ENCODE data around the gene AQP1. TPM values are rescaled to one million over a fixed set of nuclear protein-coding genes. Genes with fewer than 3 reads are reported as not detected.

AQP1 gene
- total RNA-seq, 1 donor from 2014 or later, result 1.4 TPM

- H3K27me3 Mint-ChIP-seq (ENCODE audit: low read depth), result no peaks in the 10 kb centered on the region
- no peak overlapping the region for H3K4me3 Mint-ChIP-seq
- TF ChIP-seq, protein P1, sequence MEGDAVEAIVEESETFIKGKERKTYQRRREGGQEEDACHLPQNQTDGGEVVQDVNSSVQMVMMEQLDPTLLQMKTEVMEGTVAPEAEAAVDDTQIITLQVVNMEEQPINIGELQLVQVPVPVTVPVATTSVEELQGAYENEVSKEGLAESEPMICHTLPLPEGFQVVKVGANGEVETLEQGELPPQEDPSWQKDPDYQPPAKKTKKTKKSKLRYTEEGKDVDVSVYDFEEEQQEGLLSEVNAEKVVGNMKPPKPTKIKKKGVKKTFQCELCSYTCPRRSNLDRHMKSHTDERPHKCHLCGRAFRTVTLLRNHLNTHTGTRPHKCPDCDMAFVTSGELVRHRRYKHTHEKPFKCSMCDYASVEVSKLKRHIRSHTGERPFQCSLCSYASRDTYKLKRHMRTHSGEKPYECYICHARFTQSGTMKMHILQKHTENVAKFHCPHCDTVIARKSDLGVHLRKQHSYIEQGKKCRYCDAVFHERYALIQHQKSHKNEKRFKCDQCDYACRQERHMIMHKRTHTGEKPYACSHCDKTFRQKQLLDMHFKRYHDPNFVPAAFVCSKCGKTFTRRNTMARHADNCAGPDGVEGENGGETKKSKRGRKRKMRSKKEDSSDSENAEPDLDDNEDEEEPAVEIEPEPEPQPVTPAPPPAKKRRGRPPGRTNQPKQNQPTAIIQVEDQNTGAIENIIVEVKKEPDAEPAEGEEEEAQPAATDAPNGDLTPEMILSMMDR (conservative IDR thresholded peaks at IDR 0.05), result no peak
- H3K36me3 Mint-ChIP-seq (ENCODE audit: low read depth), result no peaks in the 10 kb centered on the region
- H3K27ac Mint-ChIP-seq (ENCODE audit: unreplicated experiment), result no peak overlapping the region
- H3K4me1 Mint-ChIP-seq, result no peaks in the 10 kb centered on the region
- no peaks in the 10 kb centered on the region for H3K9me3 Mint-ChIP-seq
- DNase-seq (ENCODE audit: low read depth, low spot score), result no peak
Measured at GRCh38 chr7:30925913-30926312, 14.3 kb downstream of the AQP1 start.

- no peak for DNase-seq (ENCODE audit: low read depth, low spot score)
Measured at GRCh38 chr7:30926313-30926712, 14.7 kb downstream of the AQP1 start.

DNA sequence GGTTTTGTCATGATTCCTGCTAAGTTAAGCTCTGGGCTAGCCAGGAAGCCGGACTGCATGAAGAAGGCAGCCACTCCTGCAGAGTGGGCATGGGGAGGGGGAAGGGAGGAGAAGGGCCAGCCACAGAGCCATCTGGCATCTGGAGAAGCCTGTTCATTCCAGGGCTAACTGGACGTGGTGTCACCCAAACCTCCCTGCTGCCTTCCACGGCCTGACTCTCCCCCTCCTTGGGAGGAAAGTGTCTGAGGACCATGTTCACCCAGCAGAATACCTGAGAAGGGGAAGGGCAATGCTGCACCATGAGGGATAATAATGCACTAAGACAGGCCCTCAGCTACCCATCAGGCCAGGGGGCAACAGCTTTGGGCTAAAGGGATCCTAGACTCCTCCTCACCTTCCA, 15.4 kb downstream of the AQP1 start:
- H3K4me3 Mint-ChIP-seq, result no peak overlapping the region
- H3K36me3 Mint-ChIP-seq (ENCODE audit: low read depth), result no peaks in the 10 kb centered on the region
- TF ChIP-seq, protein P1 (conservative IDR thresholded peaks at IDR 0.05), result no peak
- no peaks in the 10 kb centered on the region for H3K27me3 Mint-ChIP-seq (ENCODE audit: low read depth)
- no peak overlapping the region for H3K27ac Mint-ChIP-seq (ENCODE audit: unreplicated experiment)
- H3K9me3 Mint-ChIP-seq, result no peaks in the 10 kb centered on the region
- no peaks in the 10 kb centered on the region for H3K4me1 Mint-ChIP-seq
- DNase-seq (ENCODE audit: low read depth, low spot score), result no peak

More at GRCh38 chr7:30926313-30926712, 14.7 kb downstream of the AQP1 start:
- Mint-ChIP-seq H3K36me3 (ENCODE audit: low read depth) (no peaks in the 10 kb centered on the region), H3K4me1 (no peaks in the 10 kb centered on the region), H3K9me3 (no peaks in the 10 kb centered on the region), H3K27me3 (ENCODE audit: low read depth) (no peaks in the 10 kb centered on the region), H3K4me3 (no peak overlapping the region), H3K27ac (ENCODE audit: unreplicated experiment) (no peak overlapping the region)
- TF ChIP-seq, protein P1 (conservative IDR thresholded peaks at IDR 0.05), result no peak

GRCh38 chr7:30927559-30927958, 15.9 kb downstream of the AQP1 start:
- H3K4me3 Mint-ChIP-seq, result no peak overlapping the region
- TF ChIP-seq, protein P1 (conservative IDR thresholded peaks at IDR 0.05), result no peak
- H3K27me3 Mint-ChIP-seq (ENCODE audit: low read depth), result no peaks in the 10 kb centered on the region
- no peaks in the 10 kb centered on the region for H3K4me1 Mint-ChIP-seq
- no peak for DNase-seq (ENCODE audit: low read depth, low spot score)
- H3K9me3 Mint-ChIP-seq, result no peaks in the 10 kb centered on the region
- no peak overlapping the region for H3K27ac Mint-ChIP-seq (ENCODE audit: unreplicated experiment)
- H3K36me3 Mint-ChIP-seq (ENCODE audit: low read depth), result no peaks in the 10 kb centered on the region

GRCh38 chr7:30928254-30928872, 16.7 kb downstream of the AQP1 start:
- TF ChIP-seq, protein P1 (conservative IDR thresholded peaks at IDR 0.05), result no peak
- H3K36me3 Mint-ChIP-seq (ENCODE audit: low read depth), result no peaks in the 10 kb centered on the region
- H3K27me3 Mint-ChIP-seq (ENCODE audit: low read depth), result no peaks in the 10 kb centered on the region
- H3K27ac Mint-ChIP-seq (ENCODE audit: unreplicated experiment), result no peak overlapping the region
- no peak for DNase-seq (ENCODE audit: low read depth, low spot score)
- no peaks in the 10 kb centered on the region for H3K9me3 Mint-ChIP-seq
- no peaks in the 10 kb centered on the region for H3K4me1 Mint-ChIP-seq
- no peak overlapping the region for H3K4me3 Mint-ChIP-seq

All from neural crest cell (in vitro differentiated cells).